Measurements from ENCODE around the gene CYLD.

- no peak for TF ChIP-seq YY1 (IDR thresholded peaks at IDR 0.05; ENCODE audit: insufficient read depth, insufficient read length)
- no peak for TF ChIP-seq SUZ12 (IDR thresholded peaks at IDR 0.05; ENCODE audit: extremely low read depth, insufficient read depth, insufficient read length)
These were observed 10.8 kb downstream of the CYLD start for GRCh38 chr16:50752471-50753235.
